ENCODE measurements around the gene EARS2.

DNA sequence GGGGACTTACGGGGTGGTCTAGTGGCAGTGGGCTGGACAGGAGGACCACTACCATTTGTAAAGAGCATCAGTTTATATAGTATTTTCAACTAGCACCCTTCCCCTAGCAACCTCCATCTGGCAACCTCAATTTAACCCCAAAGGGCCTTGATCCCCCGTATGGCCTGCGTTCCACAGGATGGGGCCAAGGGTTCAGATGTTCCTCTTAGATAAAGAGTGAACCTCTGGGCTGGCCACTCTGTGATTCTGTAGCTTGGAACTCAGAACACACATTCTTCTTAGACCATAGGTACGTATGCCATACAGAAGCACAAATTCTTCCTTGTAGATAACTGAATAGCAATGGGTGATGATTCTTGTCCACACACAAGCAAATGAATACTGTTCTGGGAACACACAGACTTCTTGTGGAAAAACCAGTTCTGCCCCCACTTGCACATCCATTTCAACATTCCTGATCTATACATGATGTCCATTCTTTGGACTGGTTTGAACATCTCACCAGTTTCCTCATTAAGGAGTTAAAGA, 44.9 kb downstream of the EARS2 start:
- TF ChIP-seq, protein P1, sequence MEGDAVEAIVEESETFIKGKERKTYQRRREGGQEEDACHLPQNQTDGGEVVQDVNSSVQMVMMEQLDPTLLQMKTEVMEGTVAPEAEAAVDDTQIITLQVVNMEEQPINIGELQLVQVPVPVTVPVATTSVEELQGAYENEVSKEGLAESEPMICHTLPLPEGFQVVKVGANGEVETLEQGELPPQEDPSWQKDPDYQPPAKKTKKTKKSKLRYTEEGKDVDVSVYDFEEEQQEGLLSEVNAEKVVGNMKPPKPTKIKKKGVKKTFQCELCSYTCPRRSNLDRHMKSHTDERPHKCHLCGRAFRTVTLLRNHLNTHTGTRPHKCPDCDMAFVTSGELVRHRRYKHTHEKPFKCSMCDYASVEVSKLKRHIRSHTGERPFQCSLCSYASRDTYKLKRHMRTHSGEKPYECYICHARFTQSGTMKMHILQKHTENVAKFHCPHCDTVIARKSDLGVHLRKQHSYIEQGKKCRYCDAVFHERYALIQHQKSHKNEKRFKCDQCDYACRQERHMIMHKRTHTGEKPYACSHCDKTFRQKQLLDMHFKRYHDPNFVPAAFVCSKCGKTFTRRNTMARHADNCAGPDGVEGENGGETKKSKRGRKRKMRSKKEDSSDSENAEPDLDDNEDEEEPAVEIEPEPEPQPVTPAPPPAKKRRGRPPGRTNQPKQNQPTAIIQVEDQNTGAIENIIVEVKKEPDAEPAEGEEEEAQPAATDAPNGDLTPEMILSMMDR (IDR thresholded peaks at IDR 0.05): no peak
- no peak for TF ChIP-seq POLR2A (IDR thresholded peaks at IDR 0.05)
